ENCODE data around the gene WSCD2.

WSCD2 gene

DNA sequence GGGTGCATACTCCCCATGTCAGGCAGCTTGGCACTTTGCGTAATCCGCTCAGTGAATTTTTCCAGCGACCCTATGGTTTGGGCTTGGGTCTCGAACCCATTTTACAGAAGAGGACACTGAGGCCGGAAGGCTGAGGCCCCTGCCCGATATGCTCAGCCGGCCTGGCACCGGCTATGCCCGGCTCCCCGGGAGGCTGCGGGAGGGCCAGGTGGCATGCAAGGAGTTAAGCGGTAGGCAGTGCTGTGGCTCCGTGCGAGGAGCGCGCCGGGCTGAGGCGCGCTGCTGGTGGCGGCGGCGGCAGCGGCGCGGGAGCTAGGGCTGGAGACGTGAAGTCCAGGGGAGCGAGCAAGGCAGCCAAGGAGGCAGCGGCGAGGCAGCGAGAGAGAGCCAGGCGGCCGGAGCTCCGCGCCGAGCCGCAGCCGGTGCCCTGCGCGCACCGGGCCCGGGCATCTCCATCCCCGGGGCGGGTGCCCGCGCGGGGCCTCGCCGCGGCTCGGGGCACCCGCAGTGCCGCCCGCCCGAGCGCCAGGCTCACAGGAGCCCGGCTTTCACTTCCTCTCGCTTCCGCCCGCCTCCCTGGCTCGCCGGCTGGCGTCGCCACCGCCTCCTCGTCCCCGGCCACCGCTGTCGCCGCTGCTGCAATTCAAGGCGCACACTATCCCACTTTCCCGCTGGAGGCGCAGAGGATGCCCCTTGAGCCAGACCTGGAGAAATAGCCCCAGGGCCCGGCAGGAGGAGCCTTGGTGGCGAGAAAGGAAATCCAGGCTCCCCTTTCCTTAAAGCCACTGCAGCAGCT lies at the start of gene WSCD2:
Gene WSCD2 (plus strand): TSS at position 272 of the 796 bp plus-strand sequence. CDS start 66,545 bp downstream, outside the sequence.
- peak; percentile 51 for DNase-seq

DNA sequence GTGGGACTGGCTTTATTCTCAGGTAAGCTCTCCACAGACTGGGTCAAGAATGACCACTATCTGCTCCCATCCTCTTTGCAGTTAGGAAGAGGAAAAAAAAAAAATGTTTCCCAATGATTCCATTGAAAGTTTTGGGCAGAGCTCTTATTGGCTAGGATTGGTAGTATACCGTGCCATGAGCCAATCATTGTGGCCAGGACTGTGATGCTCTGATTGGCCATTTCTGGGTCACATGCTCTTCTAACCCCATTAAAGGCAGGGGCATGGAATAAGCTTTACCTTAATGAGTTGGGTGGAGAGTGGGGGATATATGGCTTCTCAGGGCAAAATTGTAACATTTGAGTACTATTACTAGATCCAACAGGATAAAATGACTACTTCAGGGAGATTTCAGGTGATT lies 49.4 kb upstream of the WSCD2 start:
- no peak for DNase-seq

DNA sequence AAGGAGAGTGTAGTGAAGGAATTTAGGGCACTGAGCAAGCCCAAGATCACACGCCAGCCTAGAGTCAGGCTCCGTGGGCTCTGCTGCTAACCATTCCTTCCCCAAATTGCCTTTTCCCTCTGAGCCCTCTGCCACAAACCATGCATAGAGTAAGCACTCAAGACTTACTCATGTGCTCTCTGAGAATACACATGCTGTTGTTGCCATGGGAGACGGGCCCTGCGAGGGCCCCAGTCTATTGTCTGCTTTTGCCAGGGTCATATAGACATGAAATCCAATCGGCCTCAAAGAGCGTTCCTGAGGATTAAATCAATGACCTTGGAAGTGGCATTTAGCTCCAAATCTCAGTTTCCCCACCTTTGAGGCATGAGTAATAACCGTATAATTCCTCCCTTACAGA lies 48.7 kb upstream of the WSCD2 start:
- DNase-seq = no peak

DNA sequence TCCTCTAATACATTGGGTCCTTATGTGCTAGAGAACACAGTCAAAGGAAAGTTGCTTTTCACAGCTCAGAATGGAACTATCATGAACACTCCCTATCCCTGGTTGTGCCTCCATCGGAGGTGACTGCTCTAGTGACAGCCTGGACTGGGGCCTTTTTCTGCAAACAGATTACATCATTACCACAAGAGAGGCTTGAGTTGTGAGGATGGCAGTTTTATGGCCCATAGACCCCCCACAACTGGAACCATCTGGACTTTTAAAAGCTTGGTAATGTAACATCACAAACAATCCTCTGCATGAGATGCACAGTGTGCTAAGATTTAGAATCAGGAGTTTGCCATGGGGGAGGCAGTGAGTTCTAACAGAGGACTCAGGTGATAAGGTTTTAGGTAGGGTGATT lies 46.6 kb upstream of the WSCD2 start:
- DNase-seq = no peak

- DNase-seq = no peak
Measured at GRCh38 chr12:108087900-108088299, 41.2 kb upstream of the WSCD2 start.

GRCh38 chr12:108090107-108090899 lies 38.8 kb upstream of the WSCD2 start:
- no peak for DNase-seq

DNA sequence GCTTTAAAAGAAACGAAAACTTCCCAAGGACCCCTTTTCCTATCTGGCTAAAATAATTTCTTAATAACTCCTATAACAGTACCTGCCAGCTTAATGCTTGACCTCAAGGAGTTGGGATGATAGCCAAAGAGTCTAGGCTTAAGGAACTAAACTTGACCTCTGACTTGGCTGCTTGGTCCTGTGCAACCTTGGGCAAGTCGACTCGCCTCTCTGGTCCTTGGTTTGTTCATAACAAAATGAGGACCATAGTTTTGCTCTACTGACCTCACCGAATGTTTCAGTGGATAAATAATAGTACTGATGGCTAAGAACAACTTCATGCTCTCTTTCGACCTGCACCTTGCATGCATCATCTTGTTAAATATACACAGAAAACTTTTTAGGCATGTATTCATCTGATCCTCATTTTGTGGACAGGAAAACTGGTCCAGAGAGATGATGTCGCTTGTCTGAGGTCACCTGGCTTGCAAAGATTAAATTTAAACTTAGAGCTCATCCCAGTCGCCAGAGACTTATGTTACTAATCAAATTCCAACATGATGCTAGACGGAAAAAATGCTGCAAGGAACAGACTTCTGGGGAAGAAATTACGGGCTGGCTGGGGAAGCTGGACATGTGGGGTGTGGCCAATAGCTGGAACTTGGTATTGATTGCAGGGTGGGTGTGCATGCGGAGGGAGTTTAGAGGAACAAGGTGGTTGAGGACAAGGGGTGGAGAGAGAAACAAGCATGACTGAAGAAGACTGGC lies 38.0 kb upstream of the WSCD2 start:
- no peak for DNase-seq

GRCh38 chr12:108091679-108092051 lies 37.4 kb upstream of the WSCD2 start:
- DNase-seq = no peak

GRCh38 chr12:108093209-108093608 lies 35.9 kb upstream of the WSCD2 start:
- no peak for DNase-seq

DNA sequence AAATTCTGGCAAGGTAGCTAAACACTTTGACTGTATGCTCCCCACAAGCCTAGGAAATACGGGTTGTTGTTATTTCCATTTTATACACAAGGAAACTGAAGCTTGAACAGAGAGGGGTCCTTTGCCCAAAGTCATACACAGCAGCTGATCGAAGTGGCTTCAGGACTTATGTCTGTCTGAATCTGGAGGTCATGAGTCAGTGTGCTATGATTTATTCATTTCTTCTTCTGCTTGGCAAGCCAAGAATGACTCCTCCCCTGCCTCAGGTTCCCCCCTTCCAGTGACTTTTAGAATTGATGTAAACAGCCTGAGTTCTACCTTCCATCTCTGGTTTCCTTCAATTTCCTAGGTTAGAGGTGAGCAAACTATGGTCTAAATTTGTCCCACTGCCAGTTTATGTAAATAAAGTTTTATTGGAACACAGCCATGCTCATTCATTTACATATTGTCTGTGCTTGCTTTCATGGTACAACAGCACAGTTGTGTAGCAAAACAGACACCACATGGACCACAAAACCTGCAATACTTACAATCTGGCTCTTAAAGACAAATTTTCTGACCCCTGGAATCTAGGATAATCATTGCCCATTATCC lies 34.9 kb upstream of the WSCD2 start:
- DNase-seq = no peak

- DNase-seq = no peak
Measured at GRCh38 chr12:108097160-108097911, 31.8 kb upstream of the WSCD2 start.

DNA sequence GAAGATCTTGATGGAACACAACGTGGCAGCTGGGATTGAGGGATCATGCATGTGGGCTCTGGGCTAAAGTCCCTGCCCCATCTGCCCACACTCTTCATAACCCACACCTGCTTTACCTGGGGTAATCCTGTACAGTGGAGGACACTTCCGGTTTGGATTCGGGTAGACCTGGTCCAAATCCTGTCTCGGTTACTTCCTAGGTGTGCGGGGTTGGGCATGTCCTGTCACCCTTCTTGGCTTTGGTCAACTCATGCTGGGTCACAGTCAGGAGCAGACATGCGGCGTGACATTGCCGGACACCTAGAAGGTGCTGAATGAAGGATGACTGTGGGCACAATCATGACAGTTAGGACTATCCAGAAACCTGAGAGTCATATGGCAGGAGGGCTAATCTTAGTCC lies 30.7 kb upstream of the WSCD2 start:
- DNase-seq = no peak

GRCh38 chr12:108099073-108099472 lies 30.0 kb upstream of the WSCD2 start:
- DNase-seq = no peak

DNA sequence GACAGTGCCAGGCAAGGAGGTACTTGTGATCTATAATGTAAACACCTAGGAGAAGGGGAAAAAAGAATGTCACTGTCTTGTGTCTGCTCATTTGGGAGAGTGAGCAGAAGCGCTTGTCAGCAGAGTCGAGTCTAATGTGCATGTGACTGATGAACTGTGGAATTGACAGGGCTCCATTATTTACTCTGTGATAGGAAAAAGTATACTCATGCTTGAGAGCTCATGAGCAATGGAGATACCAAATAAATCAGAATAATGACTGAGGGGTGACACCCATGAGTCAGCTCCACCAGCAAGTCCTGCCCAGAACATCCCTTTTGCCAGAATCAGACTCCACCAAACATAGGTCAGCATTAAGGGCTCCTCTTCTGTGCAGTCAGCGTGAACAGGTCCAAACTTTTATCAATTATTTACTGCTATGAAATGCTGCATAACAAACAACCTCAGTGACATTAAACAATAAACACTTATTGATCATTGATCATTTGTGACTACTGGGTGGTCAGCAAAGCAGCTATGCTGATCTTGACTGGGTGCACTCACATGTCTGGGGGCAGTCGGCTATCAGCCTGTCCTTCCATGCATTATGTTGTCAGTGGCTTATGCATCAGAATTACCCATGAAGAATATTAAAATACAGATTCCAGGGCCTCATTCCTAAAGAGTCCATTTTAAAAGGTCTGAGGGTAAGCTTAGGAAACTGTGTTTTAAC lies 29.2 kb upstream of the WSCD2 start:
- no peak for DNase-seq

DNA sequence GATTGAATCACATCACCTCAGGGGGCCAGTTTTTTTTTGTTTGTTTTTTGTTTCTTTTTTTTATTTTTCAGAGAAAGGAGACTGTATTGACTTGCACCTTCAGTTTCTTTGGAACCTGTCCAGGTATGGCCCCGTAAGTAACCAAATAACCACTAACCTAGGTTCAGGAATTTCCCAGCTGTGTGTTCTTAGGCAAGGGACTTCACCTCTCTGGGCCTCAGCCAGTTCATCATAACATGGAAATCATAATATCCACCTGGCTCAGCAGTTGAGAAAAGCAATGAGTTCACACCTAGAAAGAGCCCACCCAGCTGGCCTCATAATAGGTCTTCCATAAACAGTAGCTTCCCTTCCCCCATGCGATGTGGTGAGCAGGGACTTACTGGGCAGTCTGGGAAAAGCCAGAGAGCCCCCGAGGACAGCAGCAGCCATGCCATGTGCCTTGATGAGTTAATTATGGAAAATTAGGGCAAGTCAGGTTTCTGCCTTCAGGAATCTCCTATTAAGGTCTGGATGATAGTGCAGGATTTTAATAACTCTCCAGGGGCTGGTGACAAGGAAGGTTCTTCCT lies 27.4 kb upstream of the WSCD2 start:
- no peak for DNase-seq

GRCh38 chr12:108102363-108102762 lies 26.7 kb upstream of the WSCD2 start:
- no peak for DNase-seq

GRCh38 chr12:108103087-108103486 lies 26.0 kb upstream of the WSCD2 start:
- DNase-seq = no peak

- no peak for DNase-seq
Measured at GRCh38 chr12:108103517-108103916, 25.6 kb upstream of the WSCD2 start.

DNA sequence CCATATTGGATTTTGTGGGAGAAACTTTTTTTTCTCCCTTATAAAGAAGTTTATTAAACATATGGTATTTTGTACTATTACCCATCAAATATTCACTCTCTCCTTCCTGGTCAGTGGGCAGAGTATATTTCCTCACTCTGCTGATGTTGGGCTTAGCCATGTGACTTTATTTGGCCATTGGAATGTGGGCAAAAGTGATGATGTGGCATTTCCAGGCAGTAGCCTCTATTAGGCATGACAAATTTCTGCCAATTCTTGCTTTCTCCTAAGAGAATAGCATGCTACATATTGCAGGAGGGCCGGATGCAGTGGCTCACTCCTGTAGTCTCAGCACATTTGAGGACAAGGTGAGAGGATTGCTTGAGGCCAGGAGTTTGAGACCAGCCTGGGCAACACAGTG lies 24.4 kb upstream of the WSCD2 start:
- no peak for DNase-seq

GRCh38 chr12:108106599-108106998 lies 22.5 kb upstream of the WSCD2 start:
- DNase-seq = no peak

GRCh38 chr12:108107293-108107692 lies 21.8 kb upstream of the WSCD2 start:
- DNase-seq = no peak

Data from NCI-H748 treated with DMSO at 0.1 percent for 48 hours (cell line).